ENCODE results near the gene OSM.

GRCh38 chr22:30224161-30224857 lies 42.3 kb downstream of the OSM start:
- TF ChIP-seq CTCF (IDR thresholded peaks at IDR 0.05) = no peak
- no peak for TF ChIP-seq POLR2A (IDR thresholded peaks at IDR 0.05)
